GM12878 (cell line): ENCODE results near the gene FICD. TPM values are rescaled to one million over a fixed set of nuclear protein-coding genes. Genes with fewer than 3 reads are reported as not detected.
A peak's percentile ranks its signal among the peaks of the same experiment; 100 is the strongest.

Experiments used
- ASH2L ChIP-seq: fragments of 300-600, 200-600 bp; sonication (generic); IDR thresholded peaks from 2 replicates; pipeline ENCODE4 v1.6.1; 2017; ENCODE audit warnings: low read depth, mild to moderate bottlenecking, borderline replicate concordance
- CHD2 ChIP-seq: IDR thresholded peaks from 2 replicates; pipeline ENCODE4 v1.6.1; 2011; ENCODE audit warnings: low read depth, low read length, improper control_type of control experiment, borderline replicate concordance
- DPF2 ChIP-seq: fragments of 450-650 bp; IDR thresholded peaks from 2 replicates; pipeline ENCODE4 v1.6.1; 2017; ENCODE audit warnings: mild to moderate bottlenecking
- IRF3 ChIP-seq: fragments of 450-650 bp; IDR thresholded peaks from 2 replicates; pipeline ENCODE4 v1.6.1; 2014; ENCODE audit warnings: mild to moderate bottlenecking
- PML ChIP-seq: IDR thresholded peaks from 2 replicates; pipeline ENCODE4 v1.6.1; 2012; ENCODE audit warnings: low read length, inconsistent platforms
- POLR2AphosphoS2 ChIP-seq: IDR thresholded peaks from 2 replicates; pipeline ENCODE4 v1.6.1; 2011; ENCODE audit warnings: low read depth, mild to moderate bottlenecking, low read length, improper control_type of control experiment, moderate library complexity
- POU2F2 ChIP-seq: IDR thresholded peaks from 3 replicates; pipeline ENCODE4 v1.6.1; 2011; ENCODE audit warnings: low read depth, mild to moderate bottlenecking, low read length, borderline replicate concordance
- SREBF1 ChIP-seq: IDR thresholded peaks from 2 replicates; pipeline ENCODE4 v1.6.1; 2012; ENCODE audit warnings: mild to moderate bottlenecking, low read length
- SRF ChIP-seq, 2 experiments: IDR thresholded peaks; 2 replicates each; pipeline ENCODE4 v1.6.1; 2011; ENCODE audit warnings: low read depth in 2 of 2, low read length in 2 of 2, mild to moderate bottlenecking in 1 of 2, moderate library complexity in 1 of 2
- SUZ12 ChIP-seq: fragments of 200-600 bp; sonication (generic); IDR thresholded peaks from one replicate; pipeline ENCODE4 v1.6.1; 2018; ENCODE audit warnings: antibody characterized with exemption, mild to moderate bottlenecking; ENCODE audit not compliant: unreplicated experiment
- ZNF24 ChIP-seq: fragments of 450-650 bp; IDR thresholded peaks from 2 replicates; pipeline ENCODE4 v1.6.1; 2017; ENCODE audit warnings: antibody characterized with exemption, mild to moderate bottlenecking
- polyA plus RNA-seq, 11 experiments: library from polyadenylated mRNA; depleted of rRNA in 4 of 11; unstranded in 6 of 11; stranded (reverse) in 5 of 11; fragments of >200 nt; fragmentation: Nextera tagmentation in 4 of 11; fragmentation: Illumina TruSeq in 1 of 11; extraction: Ambion mirVana in 4 of 11; extraction: Trizol in 1 of 11; gene quantifications; 1 replicate in 1 of 11; 2 replicates in 10 of 11; pipeline versions ENCODE4 v1.2.1 to v1.2.3, GENCODE V29; 2011 to 2016; ENCODE audit warnings: inconsistent platforms in 2 of 11, missing spikeins in 2 of 11, low read depth in 1 of 11
- total RNA-seq, 4 experiments: library from RNA; depleted of rRNA in 3 of 4; stranded (reverse); fragments of >200 nt in 3 of 4; fragmentation: Illumina TruSeq in 1 of 4; extraction: Trizol in 1 of 4; gene quantifications; 2 replicates each; pipeline versions ENCODE4 v1.2.1 to v1.2.3, GENCODE V29; 2013 to 2021
- TF ChIP-seq, protein P1 (sequence below): IDR thresholded peaks from 2 replicates; pipeline ENCODE4 v1.6.1; 2011; ENCODE audit warnings: low read depth, low read length, improper control_type of control experiment, borderline replicate concordance

Gene FICD
- total and polyA plus RNA-seq, 10 of the 15 experiments (the other 5 are each of a cell fraction or from before 2014, with no cell fraction given) = 1.1 to 9.4 (median 4.3) TPM

GRCh38 chr12:108565976-108566375 lies 50.9 kb downstream of the FICD start (continued):
- TF ChIP-seq PML (no peak), SREBF1 (no peak), POLR2AphosphoS2 (peak; percentile 51; the same call in 1 of the 2 replicates), CHD2 (peak; percentile 49; the same call in 1 of the 2 replicates), SRF (IDR thresholded peaks at IDR 0.05; ENCODE audit: low read depth in 2 of 2, low read length in 2 of 2) (no peak), DPF2 (0 out of 2 replicates have a peak, but pooled peaks have one; percentile 64), IRF3 (no peak), ZNF24 (no peak), SUZ12 (no peak), POU2F2 (peak; percentile 46; the same call in 1 of the 3 replicates), ASH2L (no peak)
- TF ChIP-seq, protein P1, sequence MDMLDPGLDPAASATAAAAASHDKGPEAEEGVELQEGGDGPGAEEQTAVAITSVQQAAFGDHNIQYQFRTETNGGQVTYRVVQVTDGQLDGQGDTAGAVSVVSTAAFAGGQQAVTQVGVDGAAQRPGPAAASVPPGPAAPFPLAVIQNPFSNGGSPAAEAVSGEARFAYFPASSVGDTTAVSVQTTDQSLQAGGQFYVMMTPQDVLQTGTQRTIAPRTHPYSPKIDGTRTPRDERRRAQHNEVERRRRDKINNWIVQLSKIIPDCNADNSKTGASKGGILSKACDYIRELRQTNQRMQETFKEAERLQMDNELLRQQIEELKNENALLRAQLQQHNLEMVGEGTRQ = peak; percentile 37
